Stimulated activated CD8-positive, alpha-beta memory T cell treated with anti-CD3 and anti-CD28 coated beads, Interleukin-15, amount 100 ng/mL, for 48 hours (primary cell): ENCODE results near the gene CORO7.

Source experiments
- DNase-seq, 2 donors: peaks; one replicate each; pipeline ENCODE4 v3.0.0-alpha.2; 2020; ENCODE audit warnings: low read depth in 2 of 2

The CORO7 gene

DNA sequence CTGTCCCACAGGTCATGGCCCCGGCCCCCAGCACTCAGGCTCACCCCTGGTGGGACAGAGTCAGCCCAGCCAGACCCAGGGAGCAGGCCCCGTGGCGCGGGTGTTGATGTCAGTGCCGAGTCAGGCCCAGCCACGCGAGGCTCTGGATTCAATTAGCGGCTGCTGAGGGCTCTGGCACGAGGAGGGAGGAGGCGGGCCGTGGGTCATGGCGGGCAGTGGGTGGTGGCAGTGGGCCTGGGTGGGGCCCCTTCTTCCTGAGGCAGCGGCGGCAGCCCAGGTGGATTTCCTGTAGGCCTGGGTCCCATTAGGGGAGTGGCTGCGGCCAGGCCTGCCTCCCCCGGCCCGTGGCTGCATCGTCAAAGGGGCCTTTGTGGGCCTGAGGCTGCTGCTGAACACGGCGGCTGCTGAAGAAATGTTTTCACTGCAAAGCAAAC lies 31.9 kb downstream of the CORO7 start:
- no peak for DNase-seq

DNA sequence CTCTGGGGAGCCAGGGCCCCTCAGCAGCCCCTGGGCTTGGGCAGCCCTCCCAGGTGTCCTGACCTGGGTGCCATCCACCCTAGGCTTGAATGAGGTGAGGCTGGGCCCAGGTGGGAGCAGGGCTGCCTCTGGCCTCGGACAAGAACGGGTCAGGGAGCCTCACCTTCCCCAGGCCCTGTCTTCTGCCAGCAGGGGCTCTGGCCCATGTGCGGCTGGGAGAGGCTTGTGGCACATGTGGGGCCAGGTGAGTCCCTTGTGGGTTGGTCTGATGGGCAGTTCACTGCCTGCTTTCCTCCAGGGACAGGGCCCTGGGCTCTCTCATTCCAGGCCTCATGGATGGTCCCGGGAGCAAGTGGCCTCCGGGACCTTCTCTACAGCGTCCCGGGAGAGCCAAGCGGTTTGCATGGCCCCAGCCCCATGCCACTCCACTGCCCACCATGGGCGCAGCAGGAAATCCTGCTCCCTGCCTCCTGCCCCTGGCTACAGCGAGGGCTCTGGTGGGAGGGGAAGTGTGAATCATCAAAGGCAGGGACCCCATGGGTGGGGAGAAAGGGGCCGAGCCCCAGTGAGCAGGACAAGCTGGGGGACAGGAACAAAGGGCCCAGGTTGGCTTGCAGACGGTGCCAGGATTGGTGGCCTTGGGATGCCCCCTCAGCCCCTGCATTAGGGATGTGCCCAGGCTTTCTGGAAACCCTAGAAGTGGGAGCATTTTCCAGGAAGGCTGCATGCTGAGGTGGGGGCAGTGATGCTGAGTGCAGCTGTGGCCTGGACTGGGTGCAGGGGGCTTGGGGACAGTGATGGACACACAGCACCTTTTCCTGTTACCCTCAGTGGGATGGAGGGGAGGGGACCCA lies 32.6 kb downstream of the CORO7 start:
- DNase-seq: no peak

DNA sequence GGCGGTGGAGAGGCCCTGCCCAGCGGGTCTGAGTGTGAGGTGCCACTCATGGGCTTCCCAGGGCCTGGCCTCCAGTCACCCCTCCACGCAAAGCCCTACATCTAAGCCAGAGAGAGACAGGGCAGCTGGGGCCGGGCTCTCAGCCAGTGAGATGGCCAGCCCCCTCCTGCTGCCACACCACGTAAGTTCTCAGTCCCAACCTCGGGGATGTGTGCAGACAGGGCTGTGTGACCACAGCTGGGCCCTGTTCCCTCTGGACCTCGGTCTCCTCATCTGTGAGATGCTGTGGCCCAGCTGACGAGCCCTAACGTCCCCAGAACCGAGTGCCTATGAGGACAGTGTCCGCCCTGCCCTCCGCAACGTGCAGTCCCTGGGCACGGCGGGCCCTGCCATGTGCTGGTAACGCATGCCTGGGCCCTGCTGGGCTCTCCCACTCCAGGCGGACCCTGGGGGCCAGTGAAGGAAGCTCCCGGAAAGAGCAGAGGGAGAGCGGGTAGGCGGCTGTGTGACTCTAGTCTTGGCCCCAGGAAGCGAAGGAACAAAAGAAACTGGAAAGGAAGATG lies 33.5 kb downstream of the CORO7 start:
- no peak for DNase-seq

DNA sequence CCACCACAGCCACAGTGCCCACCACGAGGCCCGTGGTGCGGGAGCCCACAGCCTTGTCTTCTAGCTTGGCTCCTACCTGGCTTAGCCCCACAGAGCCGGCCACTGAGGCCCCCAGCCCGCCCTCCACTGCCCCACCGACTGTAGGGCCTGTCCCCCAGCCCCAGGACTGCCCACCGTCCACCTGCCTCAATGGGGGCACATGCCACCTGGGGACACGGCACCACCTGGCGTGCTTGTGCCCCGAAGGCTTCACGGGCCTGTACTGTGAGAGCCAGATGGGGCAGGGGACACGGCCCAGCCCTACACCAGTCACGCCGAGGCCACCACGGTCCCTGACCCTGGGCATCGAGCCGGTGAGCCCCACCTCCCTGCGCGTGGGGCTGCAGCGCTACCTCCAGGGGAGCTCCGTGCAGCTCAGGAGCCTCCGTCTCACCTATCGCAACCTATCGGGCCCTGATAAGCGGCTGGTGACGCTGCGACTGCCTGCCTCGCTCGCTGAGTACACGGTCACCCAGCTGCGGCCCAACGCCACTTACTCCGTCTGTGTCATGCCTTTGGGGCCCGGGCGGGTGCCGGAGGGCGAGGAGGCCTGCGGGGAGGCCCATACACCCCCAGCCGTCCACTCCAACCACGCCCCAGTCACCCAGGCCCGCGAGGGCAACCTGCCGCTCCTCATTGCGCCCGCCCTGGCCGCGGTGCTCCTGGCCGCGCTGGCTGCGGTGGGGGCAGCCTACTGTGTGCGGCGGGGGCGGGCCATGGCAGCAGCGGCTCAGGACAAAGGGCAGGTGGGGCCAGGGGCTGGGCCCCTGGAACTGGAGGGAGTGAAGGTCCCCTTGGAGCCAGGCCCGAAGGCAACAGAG lies 34.2 kb downstream of the CORO7 start:
- no peak for DNase-seq

DNA sequence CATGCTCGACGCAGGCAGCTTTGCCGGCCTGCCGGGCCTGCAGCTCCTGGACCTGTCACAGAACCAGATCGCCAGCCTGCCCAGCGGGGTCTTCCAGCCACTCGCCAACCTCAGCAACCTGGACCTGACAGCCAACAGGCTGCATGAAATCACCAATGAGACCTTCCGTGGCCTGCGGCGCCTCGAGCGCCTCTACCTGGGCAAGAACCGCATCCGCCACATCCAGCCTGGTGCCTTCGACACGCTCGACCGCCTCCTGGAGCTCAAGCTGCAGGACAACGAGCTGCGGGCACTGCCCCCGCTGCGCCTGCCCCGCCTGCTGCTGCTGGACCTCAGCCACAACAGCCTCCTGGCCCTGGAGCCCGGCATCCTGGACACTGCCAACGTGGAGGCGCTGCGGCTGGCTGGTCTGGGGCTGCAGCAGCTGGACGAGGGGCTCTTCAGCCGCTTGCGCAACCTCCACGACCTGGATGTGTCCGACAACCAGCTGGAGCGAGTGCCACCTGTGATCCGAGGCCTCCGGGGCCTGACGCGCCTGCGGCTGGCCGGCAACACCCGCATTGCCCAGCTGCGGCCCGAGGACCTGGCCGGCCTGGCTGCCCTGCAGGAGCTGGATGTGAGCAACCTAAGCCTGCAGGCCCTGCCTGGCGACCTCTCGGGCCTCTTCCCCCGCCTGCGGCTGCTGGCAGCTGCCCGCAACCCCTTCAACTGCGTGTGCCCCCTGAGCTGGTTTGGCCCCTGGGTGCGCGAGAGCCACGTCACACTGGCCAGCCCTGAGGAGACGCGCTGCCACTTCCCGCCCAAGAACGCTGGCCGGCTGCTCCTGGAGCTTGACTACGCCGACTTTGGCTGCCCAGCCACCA lies 35.1 kb downstream of the CORO7 start:
- no peak for DNase-seq

DNA sequence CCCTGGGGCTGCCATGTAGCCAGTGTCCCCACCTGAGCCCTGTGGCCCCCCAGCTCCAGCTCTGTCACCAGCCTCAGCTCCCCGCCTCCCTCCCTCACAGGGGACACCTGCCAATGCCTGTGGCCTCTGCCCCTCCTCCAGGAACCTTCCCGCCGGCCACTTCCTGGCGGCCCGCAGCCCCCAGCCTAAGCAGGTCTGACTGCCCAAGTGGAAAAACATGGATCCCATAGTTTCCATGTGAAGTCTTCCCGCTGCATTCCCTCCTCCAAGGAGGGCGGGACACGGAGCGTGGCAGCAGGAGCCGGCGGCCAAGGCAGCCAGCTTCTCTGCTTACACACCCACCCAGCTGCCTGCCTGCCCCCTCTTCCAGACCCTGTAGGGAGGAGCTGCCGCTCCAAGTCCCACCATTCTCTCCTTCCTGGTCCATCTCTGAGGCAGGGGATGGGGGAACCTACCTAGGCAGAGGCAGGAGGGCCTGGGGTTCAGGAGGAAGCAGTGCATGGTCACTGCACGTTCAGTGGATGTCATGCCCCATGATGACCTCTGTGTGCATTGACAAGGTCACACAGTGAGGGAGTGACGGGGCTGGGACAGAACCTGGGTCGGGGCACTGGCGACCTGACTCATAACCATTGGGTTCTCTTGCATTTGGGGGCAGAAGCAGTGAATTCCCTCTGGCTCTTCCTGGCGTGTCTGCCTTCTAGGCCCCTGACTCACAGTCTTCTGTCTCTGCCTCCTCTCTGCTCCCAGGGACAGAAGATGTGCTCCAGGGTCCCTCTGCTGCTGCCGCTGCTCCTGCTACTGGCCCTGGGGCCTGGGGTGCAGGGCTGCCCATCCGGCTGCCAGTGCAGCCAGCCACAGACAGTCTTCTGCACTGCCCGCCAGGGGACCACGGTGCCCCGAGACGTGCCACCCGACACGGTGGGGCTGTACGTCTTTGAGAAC lies 36.0 kb downstream of the CORO7 start:
- no peak for DNase-seq

DNA sequence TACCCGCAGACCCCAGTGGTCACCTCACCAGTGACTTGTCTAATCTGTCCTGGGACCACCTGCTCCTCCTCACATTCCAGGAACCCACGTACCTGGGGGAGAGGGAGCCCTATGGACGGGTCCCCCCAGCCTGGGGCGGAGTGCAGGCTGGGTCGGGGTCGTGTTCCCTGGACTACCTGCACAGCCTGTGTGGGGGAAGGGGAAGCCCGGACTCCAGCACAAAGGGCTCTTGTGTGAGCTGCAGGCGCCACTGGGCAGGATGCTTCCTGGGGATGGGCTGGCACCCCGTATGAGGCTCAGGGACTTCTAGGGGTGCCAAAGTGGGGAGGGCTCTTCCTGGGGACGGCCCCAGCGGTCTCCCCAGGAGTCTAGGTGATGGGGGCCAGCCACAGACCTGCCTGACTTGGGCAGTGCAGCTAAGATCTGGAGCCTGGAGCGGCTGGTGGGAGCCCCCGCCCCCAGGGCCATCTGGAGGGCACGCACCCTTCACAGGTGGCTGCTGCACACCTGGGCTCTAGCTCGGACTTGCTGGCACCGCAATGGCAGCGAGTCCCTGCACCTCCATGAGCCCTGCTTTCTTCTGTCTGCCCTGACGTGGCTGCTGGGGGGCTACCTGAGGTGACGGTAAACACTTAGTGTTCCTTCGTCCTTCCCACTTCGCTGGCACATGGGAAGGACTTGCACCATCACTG lies 37.3 kb downstream of the CORO7 start:
- no peak for DNase-seq

DNA sequence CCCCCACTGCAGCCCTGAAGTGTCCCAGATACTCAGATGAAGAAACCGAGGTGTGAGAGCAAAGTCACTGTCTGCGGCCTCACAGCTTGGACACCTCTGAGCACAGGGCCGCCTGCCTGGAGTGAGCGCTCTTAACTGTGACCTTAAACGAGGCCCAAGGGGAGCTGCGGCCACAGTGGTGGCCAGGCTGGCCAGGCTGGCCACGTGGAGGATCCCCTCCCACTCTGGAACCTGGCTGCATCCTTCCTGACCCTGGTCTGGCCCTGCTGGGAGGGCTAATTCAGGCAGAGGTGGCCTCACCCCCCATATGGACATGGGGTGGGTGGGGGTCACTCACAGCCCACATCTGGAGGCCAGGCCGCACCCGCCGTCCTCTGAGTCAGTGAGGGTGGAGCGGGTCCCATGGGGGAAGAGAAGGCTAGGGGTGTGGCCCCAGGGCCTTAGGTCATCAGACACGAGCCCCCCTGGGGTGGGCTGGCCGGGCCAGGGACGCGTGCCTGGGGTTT lies 38.2 kb downstream of the CORO7 start:
- no peak for DNase-seq

DNA sequence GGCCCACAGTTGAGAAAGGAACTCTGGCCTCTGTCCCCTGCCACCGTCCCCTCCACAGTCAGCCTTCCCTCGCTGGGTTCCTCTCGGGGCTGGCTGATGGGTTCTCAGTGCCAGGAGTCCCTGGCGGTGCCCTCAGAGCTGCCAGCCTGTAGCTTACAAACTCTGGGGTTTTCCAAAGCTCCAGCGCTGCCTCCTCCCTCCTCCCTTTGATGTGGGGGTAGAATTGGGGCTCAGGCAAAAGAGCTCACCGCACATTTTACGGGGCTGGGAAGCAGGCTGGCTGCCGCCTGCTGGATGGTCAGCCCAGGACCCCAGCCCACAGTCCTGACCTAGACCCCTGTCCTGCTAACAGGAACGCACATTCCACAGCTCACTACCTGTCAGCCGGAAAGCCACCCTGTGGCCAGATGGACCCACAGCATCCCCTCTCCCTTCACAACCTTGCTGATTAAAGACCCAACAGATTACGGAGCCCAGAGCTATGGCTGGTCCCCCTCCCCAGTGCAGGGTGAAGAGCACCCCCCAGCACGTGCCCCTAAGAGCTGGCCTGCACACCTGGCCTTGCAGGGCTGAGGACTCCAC lies 38.7 kb downstream of the CORO7 start:
- DNase-seq: no peak

DNA sequence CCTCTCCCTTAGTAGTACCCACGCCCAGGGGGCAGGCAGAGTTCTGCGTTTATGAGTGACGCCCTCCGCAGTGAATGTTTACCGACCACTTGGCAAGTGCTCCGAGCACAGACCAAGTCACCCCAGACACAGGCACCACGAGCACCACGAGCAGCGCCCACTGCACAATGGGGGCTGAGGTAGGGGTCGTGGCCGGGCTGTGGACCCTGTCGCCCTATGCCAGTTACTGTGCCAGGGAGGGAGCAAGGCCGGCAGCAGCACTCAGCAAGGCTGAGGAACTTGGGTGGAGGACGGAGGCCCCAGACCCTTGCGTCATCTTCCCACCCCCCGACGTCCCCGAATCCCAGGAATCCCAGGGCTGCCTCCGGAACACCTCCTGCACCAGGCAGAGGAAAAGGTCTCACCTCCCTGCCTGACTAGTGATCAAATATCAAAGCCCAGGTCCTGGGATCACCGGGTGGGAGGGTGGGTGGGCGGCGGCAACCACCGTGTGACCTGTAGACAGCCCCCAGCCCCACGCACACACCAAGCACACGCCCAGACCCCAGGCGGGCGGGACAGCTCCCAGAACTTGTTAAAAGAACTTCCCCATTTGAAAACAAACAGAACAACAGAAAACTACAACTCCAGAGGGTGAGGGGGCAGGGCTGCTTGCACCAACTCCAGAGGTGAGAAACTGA lies 39.4 kb downstream of the CORO7 start:
- no peak for DNase-seq

DNA sequence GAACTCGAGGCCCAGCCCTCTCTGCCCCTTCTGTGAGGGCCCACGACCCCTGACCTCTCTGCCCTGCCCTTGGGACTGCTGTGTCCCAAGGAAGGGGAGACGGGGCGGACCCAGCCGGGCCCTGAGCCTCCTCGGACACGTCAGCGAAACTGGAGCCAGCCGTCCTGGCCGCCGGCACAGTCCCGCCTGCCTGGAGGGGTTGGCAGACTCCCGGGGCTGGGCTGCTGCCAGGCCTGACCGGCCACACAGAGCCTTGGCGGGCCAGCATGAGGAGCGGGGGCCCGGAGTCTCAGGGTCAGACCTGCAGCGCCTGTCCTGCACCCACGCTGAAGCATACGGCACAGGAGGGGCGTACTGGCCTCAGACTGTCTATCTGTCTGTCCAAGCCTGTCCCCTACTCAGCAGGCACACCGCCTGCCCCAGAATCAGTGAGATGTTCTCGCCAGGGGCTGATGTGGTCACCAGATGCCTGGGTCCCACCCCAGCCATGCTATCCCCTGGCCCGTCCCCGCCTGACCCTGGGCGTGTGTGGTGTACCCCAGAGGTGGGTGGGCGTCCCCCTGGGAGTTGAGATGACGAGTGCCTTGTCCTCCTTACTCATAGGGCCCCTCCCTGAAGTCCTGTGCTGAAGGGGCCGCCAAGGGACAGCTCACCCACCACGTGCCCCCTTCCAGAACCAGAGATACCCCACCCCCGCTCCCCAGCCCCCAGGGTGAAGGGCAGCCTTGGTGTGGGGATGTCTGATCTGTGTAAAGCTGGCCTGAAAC lies 40.1 kb downstream of the CORO7 start:
- DNase-seq: no peak

DNA sequence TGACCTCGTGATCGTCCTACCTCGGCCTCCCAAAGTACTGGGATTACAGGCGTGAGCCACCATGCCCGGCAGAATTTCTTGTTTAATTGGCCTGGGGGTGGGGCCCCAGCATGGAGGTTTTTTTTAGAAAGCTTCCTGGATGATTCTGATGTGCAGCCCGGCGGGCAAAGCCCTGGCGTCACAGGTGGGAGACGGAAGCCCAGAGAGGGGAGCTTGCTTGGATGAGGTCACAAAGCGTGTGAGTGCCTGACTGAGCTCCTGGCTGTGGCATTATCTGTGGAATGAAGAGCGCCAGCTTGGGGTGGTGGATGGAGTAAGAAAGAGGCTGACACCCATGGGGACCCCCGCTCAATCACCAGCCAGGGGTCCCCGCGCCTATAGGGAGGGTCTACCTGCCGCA lies 40.7 kb downstream of the CORO7 start:
- no peak for DNase-seq

DNA sequence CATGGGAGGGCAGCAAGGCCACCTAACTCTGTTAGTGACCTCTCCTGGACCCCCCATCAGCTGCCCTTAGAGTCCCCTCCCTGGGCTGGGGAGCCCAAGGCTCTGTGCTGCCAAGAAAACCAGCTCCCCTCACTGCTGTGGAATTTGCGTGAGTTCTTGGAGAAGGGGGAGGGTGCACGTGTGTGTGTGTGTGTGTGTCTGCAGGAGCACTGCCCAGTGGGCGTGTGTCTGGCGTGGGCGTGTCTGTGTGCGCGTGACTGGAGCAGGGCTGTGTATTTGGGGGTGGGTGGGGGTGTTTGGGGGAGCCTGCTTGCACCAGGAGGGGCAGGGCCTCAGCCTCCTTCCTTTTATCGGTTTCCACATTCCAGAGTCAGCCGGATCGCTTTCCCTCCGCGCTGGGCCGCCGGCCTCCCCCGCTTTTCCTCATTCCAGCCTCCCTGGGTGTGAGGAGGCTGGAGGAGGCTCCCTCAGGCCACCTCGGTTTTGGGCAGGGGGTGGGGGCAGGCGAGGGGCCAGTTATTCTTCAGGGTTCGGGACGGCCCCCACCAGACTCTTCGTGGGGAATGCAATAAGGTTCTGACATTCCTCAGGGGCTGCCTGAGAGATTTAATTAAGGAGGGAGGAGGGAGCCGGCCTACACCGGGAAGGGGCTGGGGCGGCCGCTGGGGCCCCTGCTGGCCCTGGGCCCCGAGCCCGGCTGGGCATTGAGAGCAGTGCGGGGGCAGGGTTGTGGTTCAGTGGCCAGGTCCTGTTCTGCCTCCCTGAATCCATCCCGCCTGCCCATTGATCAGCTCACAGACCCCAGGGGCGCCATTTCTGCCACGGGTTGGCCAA lies 42.3 kb downstream of the CORO7 start:
- DNase-seq: no peak

DNA sequence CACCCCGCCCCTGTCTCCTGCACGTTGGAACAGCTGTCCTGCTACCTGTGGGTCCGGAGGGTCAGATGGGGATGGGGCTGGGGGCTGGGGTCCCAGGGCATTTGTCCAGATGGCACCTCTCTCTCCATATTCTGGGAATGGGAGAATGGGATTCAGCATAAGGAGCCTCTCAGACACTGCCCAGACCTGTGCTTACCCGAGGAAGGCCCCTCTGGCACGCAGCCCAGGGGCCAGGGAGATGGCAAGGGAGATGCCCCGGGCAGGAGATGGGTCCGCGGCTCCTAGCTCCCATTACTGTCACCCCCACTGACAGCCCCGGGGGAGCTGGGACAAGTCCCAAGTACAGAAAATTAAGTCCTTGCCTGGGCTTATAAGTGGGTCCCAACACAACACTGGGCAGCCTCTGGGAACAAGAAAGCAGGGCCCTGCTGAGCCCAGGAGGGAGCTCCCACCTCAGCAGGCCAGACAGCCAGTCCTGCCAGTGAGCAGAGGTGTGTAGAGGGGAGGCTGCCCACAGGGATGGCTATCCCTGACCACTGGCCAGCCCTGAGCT lies 43.0 kb downstream of the CORO7 start:
- no peak for DNase-seq

DNA sequence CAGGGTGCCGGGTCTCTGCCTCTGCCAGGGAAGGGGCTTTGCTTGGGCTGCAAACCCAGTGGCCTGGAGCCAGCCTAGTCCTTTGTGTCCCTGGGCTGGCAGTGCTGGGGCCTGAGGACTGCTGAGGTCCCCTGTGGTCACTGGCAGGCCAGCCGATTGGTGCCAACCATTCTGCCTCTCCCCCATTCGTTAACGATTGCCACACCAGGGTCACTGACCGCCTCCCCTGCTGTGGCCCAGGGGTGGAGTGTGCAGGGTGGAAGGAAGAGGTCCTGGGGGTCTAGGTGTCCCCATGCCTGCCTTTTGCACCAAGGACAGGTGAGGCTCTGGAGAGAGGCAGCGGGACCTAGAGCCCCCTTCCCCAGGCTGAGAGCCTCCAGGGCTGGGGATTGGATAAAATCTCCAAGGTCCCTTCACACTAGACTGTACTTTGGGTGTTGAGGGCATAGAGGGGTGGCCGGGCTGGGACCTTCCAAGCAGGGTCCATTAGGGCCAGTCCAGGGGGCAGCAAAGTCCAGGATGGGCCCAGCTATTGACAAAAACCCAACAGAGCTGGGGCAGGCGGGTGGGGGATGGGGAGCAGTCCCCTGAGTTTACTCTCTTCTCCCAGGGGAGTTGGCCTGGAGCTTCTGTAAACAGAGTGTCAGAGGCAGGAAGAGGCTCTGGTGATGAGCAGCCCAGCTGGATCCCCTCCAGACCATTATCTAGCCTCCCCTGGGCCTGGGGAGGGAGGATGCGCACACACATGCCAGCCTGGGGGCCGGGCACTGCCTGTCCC lies 43.6 kb downstream of the CORO7 start:
- DNase-seq: no peak

DNA sequence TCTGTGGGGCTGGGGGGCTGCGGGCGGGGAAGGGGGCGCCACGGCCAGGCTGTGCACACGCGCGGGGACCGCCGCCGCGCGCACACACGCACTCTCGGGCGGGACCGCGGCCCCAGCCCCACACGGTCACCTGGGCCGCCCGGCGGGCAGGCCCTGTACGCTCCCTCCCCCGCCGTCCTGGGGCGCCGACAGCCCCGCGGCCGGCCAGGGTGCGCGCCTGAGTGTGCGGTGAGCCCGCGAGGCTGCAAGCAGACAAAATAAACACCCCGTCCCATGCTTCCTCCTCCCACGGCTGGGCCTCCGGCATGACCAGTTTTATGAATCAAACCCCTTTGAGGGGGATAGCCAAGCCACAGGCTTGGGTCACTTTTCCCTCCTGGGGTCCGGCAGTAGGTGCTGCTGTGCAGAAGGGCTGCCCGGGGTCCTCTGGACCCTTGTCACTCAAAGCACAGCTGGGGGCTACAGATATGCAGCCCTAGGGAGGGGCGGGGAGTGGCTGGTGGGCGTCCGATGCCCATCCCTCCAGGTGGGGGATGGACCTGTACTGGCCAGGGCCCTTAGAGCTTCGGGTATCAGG lies 44.3 kb downstream of the CORO7 start:
- no peak for DNase-seq
